C4-2B (cell line): ENCODE results near the gene SPTSSB.

Source experiments
- ZFX ChIP-seq: fragments of 450-650 bp; IDR thresholded peaks from 2 replicates; pipeline ENCODE4 v1.6.1; 2017
- TF ChIP-seq, protein P1 (sequence below): fragments of 450-650 bp; conservative IDR thresholded peaks from 2 replicates; pipeline ENCODE4 v1.5.1; 2017; ENCODE audit warnings: mild to moderate bottlenecking

DNA sequence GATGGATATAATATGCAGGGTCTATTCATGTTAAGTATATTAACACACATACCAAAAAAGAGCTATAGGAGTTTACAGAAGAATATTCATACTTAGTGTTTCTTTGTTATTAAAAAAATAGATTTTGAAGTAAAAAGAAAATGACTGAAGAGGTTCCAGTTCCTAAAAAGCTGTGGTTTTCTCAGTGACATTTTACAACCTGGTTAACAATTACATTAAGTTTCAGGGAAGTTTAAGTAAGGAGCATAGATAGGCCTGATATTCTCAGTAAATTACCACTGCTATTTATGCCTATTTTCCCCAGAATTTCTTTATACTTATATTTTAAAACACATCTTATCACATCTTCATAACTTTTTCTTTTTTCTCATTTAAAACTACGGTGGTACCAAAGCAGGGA, 43.6 kb upstream of the SPTSSB start:
- TF ChIP-seq, protein P1, sequence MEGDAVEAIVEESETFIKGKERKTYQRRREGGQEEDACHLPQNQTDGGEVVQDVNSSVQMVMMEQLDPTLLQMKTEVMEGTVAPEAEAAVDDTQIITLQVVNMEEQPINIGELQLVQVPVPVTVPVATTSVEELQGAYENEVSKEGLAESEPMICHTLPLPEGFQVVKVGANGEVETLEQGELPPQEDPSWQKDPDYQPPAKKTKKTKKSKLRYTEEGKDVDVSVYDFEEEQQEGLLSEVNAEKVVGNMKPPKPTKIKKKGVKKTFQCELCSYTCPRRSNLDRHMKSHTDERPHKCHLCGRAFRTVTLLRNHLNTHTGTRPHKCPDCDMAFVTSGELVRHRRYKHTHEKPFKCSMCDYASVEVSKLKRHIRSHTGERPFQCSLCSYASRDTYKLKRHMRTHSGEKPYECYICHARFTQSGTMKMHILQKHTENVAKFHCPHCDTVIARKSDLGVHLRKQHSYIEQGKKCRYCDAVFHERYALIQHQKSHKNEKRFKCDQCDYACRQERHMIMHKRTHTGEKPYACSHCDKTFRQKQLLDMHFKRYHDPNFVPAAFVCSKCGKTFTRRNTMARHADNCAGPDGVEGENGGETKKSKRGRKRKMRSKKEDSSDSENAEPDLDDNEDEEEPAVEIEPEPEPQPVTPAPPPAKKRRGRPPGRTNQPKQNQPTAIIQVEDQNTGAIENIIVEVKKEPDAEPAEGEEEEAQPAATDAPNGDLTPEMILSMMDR, result no peak
- TF ChIP-seq ZFX, result no peak
